GM18907 (cell line): Measurements from ENCODE around the gene PAQR9.
A peak's percentile ranks its signal among the peaks of the same experiment; 100 is the strongest.

Experiments
- ATAC-seq: cut with Tn5 transposase; IDR thresholded peaks from one replicate; pipeline ENCODE4 v1.9.1; 2021; ENCODE audit warnings: mild to moderate bottlenecking, moderate library complexity; ENCODE audit not compliant: unreplicated experiment

PAQR9 gene

GRCh38 chr3:142982038-142982773 is 18.7 kb upstream of the PAQR9 start:
- ATAC-seq = no peak

GRCh38 chr3:142981108-142981507 is 17.6 kb upstream of the PAQR9 start:
- no peak for ATAC-seq

GRCh38 chr3:142977399-142977728 is 13.9 kb upstream of the PAQR9 start:
- no peak for ATAC-seq

GRCh38 chr3:142976621-142977398 is 13.3 kb upstream of the PAQR9 start:
- no peak for ATAC-seq

GRCh38 chr3:142975316-142975995 is 12.0 kb upstream of the PAQR9 start:
- no peak for ATAC-seq

- ATAC-seq = no peak
These were observed 9.9 kb upstream of the PAQR9 start for GRCh38 chr3:142973217-142974009.

- no peak for ATAC-seq
These were observed 8.7 kb upstream of the PAQR9 start for GRCh38 chr3:142972092-142972753.

GRCh38 chr3:142971431-142971830 is 8.0 kb upstream of the PAQR9 start:
- no peak for ATAC-seq

GRCh38 chr3:142968319-142969025 is 5.0 kb upstream of the PAQR9 start:
- ATAC-seq = no peak

- ATAC-seq = no peak
These were observed 3.3 kb upstream of the PAQR9 start for GRCh38 chr3:142966808-142967207.

- ATAC-seq = no peak
These were observed 2.1 kb upstream of the PAQR9 start for GRCh38 chr3:142965581-142965980.

- ATAC-seq = peak; percentile 46
These were observed 299 bp downstream of the PAQR9 start for GRCh38 chr3:142963234-142963515.

GRCh38 chr3:142962520-142963233 is 797 bp downstream of the PAQR9 start:
- peak; percentile 8 for ATAC-seq

- no peak for ATAC-seq
These were observed 1.3 kb downstream of the PAQR9 start for GRCh38 chr3:142962175-142962519.

- no peak for ATAC-seq
These were observed 1.9 kb downstream of the PAQR9 start for GRCh38 chr3:142961539-142961938.

- no peak for ATAC-seq
These were observed 3.1 kb downstream of the PAQR9 start for GRCh38 chr3:142960322-142960850.

- ATAC-seq = no peak
These were observed 4.8 kb downstream of the PAQR9 start for GRCh38 chr3:142958707-142959106.

GRCh38 chr3:142953443-142953842 is 10.0 kb downstream of the PAQR9 start:
- ATAC-seq = no peak
